HEK293T (cell line): ENCODE data around the gene PGM1.

Experiments
- CTCF ChIA-PET: fragments of 350-600 bp; formaldehyde crosslinking; extraction: SDS; loops from one replicate; lab custom pipeline; 2021; ENCODE audit warnings: antibody characterized with exemption, inconsistent platforms; lab: Yijun Ruan, JAX
- POLR2A ChIA-PET: fragments of 350-600 bp; formaldehyde crosslinking; extraction: SDS; loops from one replicate; lab custom pipeline; 2020; ENCODE audit warnings: antibody characterized with exemption, inconsistent platforms; lab: Yijun Ruan, JAX
- DNase-seq: peaks from one replicate; pipeline ENCODE4 v3.0.0; 2012; ENCODE audit warnings: mixed read lengths; ENCODE audit errors: extremely low spot score
- ARNT ChIP-seq: fragments of 450-650 bp; IDR thresholded peaks from 2 replicates; pipeline ENCODE4 v1.6.1; 2017; ENCODE audit warnings: mild to moderate bottlenecking
- BHLHE40 ChIP-seq: fragments of 450-650 bp; IDR thresholded peaks from 2 replicates; pipeline ENCODE4 v1.6.1; 2016; ENCODE audit warnings: mild to moderate bottlenecking, moderate library complexity, borderline replicate concordance
- CTBP1 ChIP-seq: fragments of 450-650 bp; IDR thresholded peaks from 2 replicates; pipeline ENCODE4 v1.6.1; 2016; ENCODE audit warnings: borderline replicate concordance
- ELF4 ChIP-seq: fragments of 450-650 bp; IDR thresholded peaks from 2 replicates; pipeline ENCODE4 v1.6.1; 2017; ENCODE audit warnings: antibody characterized with exemption
- FOXA1 ChIP-seq: fragments of 450-650 bp; IDR thresholded peaks from 2 replicates; pipeline ENCODE4 v1.6.1; 2016; ENCODE audit warnings: mild to moderate bottlenecking
- FOXK2 ChIP-seq: fragments of 450-650 bp; IDR thresholded peaks from 2 replicates; pipeline ENCODE4 v1.6.1; 2016; ENCODE audit warnings: mild to moderate bottlenecking
- FOXM1 ChIP-seq: fragments of 450-650 bp; IDR thresholded peaks from 2 replicates; pipeline ENCODE4 v1.6.1; 2017; ENCODE audit warnings: mild to moderate bottlenecking, borderline replicate concordance
- HDGF ChIP-seq: fragments of 450-650 bp; IDR thresholded peaks from 2 replicates; pipeline ENCODE4 v1.6.1; 2017; ENCODE audit warnings: antibody characterized with exemption, borderline replicate concordance
- L3MBTL2 ChIP-seq: fragments of 450-650 bp; conservative IDR thresholded peaks from 2 replicates; pipeline ENCODE4 v1.6.1; 2016; ENCODE audit warnings: mild to moderate bottlenecking
- LEF1 ChIP-seq: fragments of 450-650 bp; IDR thresholded peaks from 2 replicates; pipeline ENCODE4 v1.6.1; 2017; ENCODE audit warnings: mild to moderate bottlenecking, borderline replicate concordance
- NFRKB ChIP-seq: fragments of 450-650 bp; IDR thresholded peaks from 2 replicates; pipeline ENCODE4 v1.6.1; 2016; ENCODE audit warnings: mild to moderate bottlenecking, moderate library complexity
- PKNOX1 ChIP-seq: fragments of 450-650 bp; IDR thresholded peaks from 2 replicates; pipeline ENCODE4 v1.6.1; 2016
- SP1 ChIP-seq: fragments of 450-650 bp; IDR thresholded peaks from 2 replicates; pipeline ENCODE4 v1.6.1; 2017
- SUZ12 ChIP-seq: fragments of 450-650 bp; IDR thresholded peaks from 2 replicates; pipeline ENCODE4 v1.6.1; 2016; ENCODE audit warnings: mild to moderate bottlenecking
- TARDBP ChIP-seq: fragments of 450-650 bp; IDR thresholded peaks from 2 replicates; pipeline ENCODE4 v1.6.1; 2016
- ZNF384 ChIP-seq: fragments of 450-650 bp; IDR thresholded peaks from 2 replicates; pipeline ENCODE4 v1.6.1; 2016

PGM1 gene

GRCh38 chr1:63636192-63637105, 43.2 kb downstream of the PGM1 start:
- no peak for TF ChIP-seq CTBP1
- no peak for TF ChIP-seq SP1
- no peak for TF ChIP-seq LEF1
- no peak for TF ChIP-seq HDGF
- DNase-seq, result no peak
- ChIA-PET CTCF (no interaction called here), POLR2A (no interaction called here)

- TF ChIP-seq CTBP1 (no peak), FOXM1 (no peak), TARDBP (no peak), BHLHE40 (no peak), ARNT (no peak), FOXA1 (no peak), FOXK2 (no peak), SUZ12 (no peak)
- POLR2A ChIA-PET, result no interaction called here
These were observed 45.3 kb downstream of the PGM1 start for GRCh38 chr1:63638471-63638870.

GRCh38 chr1:63638875-63639274, 45.7 kb downstream of the PGM1 start:
- POLR2A ChIA-PET, result no interaction called here
- CTCF ChIA-PET, result no interaction called here
- no peak for DNase-seq
- TF ChIP-seq ARNT (no peak), TARDBP (no peak), PKNOX1 (no peak), FOXK2 (no peak), NFRKB (no peak), SP1 (no peak), ELF4 (no peak), L3MBTL2 (no peak), CTBP1 (no peak)

More at GRCh38 chr1:63638471-63638870, 45.3 kb downstream of the PGM1 start:
- DNase-seq, result no peak
- CTCF ChIA-PET, result interaction anchor here (0.7 kb wide), 1 partner anchor 15 kb away, joined by 3 read pairs; no protein-coding TSS in a partner anchor

GRCh38 chr1:63640633-63641567, 47.7 kb downstream of the PGM1 start:
- DNase-seq, result no peak
- CTCF ChIA-PET, result no interaction called here
- POLR2A ChIA-PET, result no interaction called here

GRCh38 chr1:63641615-63642014, 48.4 kb downstream of the PGM1 start:
- no peak for DNase-seq
- ChIA-PET POLR2A (no interaction called here), CTCF (no interaction called here)
- TF ChIP-seq ARNT (no peak), BHLHE40 (no peak), LEF1 (no peak), FOXA1 (no peak), ELF4 (no peak), L3MBTL2 (no peak), PKNOX1 (no peak), FOXM1 (no peak), SUZ12 (no peak), ZNF384 (no peak), SP1 (no peak), FOXK2 (no peak), TARDBP (no peak), CTBP1 (no peak), NFRKB (no peak)

More at GRCh38 chr1:63640633-63641567, 47.7 kb downstream of the PGM1 start:
- TF ChIP-seq TARDBP (no peak), ELF4 (no peak), CTBP1 (no peak), PKNOX1 (no peak), FOXA1 (no peak), SUZ12 (no peak), BHLHE40 (no peak), L3MBTL2 (no peak)

- DNase-seq, result no peak
- TF ChIP-seq ARNT, result no peak
- TF ChIP-seq ZNF384, result no peak
- ChIA-PET CTCF (no interaction called here), POLR2A (no interaction called here)
These were observed 49.7 kb downstream of the PGM1 start for GRCh38 chr1:63642901-63643300.
